HCT116 (cell line): Measurements from ENCODE around the gene NTN4. TPM values are rescaled to one million over a fixed set of nuclear protein-coding genes. Genes with fewer than 3 reads are reported as not detected.

Experiments
- ATAC-seq: fragments of 200-7000 bp; cut with Tn5 transposase; 2 replicates; pipeline ENCODE4 v1.9.1; 2020; ENCODE audit warnings: mild to moderate bottlenecking, moderate library complexity
- BruUV-seq: library from RNA; stranded (reverse); fragments of 400-500 nt; replicated peaks from 2 replicates; lab custom pipeline; 2021; lab: Mats Ljungman, UMichigan
- CTCF ChIA-PET: fragments of 300-600 bp; sonication (Branson Sonifier 250); formaldehyde crosslinking; loops from one replicate; lab custom pipeline; 2021; ENCODE audit warnings: antibody characterized with exemption; lab: Charles Lee
- POLR2A ChIA-PET: fragments of 300-600, 350-600 bp; sonication (Branson Sonifier 250); formaldehyde crosslinking; loops from one replicate; lab custom pipeline; 2021; ENCODE audit warnings: antibody characterized with exemption; lab: Charles Lee
- RAD21 ChIA-PET, 2 experiments: fragments of 300-600 bp; sonication (Branson Sonifier 250); formaldehyde crosslinking; loops; one replicate each; lab custom pipeline; 2023; ENCODE audit warnings: low total read pairs in 2 of 2; ENCODE audit not compliant: uncharacterized antibody in 2 of 2, unreplicated experiment in 2 of 2, low non-redundant PET in 1 of 2; lab: Charles Lee
- DNase-seq: peaks from one replicate; pipeline ENCODE4 v3.0.0-alpha.2; 2010; ENCODE audit warnings: low read depth, low spot score
- H2AFZ ChIP-seq: fragments of 200-600 bp; shearing (Covaris generic), sonication (generic); 2 replicates; pipeline ENCODE4 v1.6.1; 2017; ENCODE audit warnings: low read depth, mixed run types, mixed read lengths, antibody characterized with exemption, low read length; ENCODE audit not compliant: poor library complexity, severe bottlenecking
- H3K27ac ChIP-seq: 2 replicates; pipeline ENCODE4 v1.5.1; 2012; ENCODE audit warnings: low read depth, low read length
- H3K27me3 ChIP-seq: fragments of 200-600 bp; sonication (generic); 2 replicates; pipeline ENCODE4 v1.6.1; 2016; ENCODE audit warnings: mixed run types, low read length, mixed read lengths; ENCODE audit not compliant: insufficient read depth
- H3K36me3 ChIP-seq, 2 experiments: fragments of 200-500 bp in 1 of 2; fragments of 200-600 bp in 1 of 2; sonication (Bioruptor generic) in 1 of 2; sonication (generic) in 1 of 2; 2 replicates each; pipeline versions ENCODE4 v1.5.1 to v1.6.1; 2014 to 2016; ENCODE audit warnings: low read length in 2 of 2, inconsistent platforms in 1 of 2, mixed read lengths in 1 of 2, mixed run types in 1 of 2; ENCODE audit not compliant: insufficient read depth in 2 of 2, control insufficient read depth in 1 of 2
- H3K4me1 ChIP-seq, 2 experiments: fragments of 200-600 bp in 1 of 2; sonication (generic) in 1 of 2; 2 replicates each; pipeline versions ENCODE4 v1.5.1 to v1.6.1; 2012 to 2017; ENCODE audit warnings: low read length in 2 of 2, inconsistent platforms in 1 of 2, mild to moderate bottlenecking in 1 of 2, mixed read lengths in 1 of 2, mixed run types in 1 of 2, moderate library complexity in 1 of 2; ENCODE audit not compliant: insufficient read depth in 2 of 2, control insufficient read depth in 1 of 2
- H3K4me2 ChIP-seq: fragments of 200-600 bp; sonication (generic); 2 replicates; pipeline ENCODE4 v1.6.1; 2017; ENCODE audit warnings: mixed run types, low read length, mixed read lengths
- H3K4me3 ChIP-seq, 2 experiments: fragments of 200-600 bp in 1 of 2; sonication (generic) in 1 of 2; replicated peaks in 1 of 2; 2 replicates each; pipeline ENCODE4 v1.5.1; 2011 to 2016; ENCODE audit warnings: low read length in 2 of 2, control low read depth in 1 of 2, low read depth in 1 of 2, mild to moderate bottlenecking in 1 of 2, mixed read lengths in 1 of 2, mixed run types in 1 of 2
- H3K79me2 ChIP-seq: fragments of 200-600 bp; sonication (generic); 2 replicates; pipeline ENCODE4 v1.6.1; 2017; ENCODE audit warnings: mild to moderate bottlenecking, mixed run types, low read length, moderate library complexity, mixed read lengths; ENCODE audit not compliant: insufficient read depth
- H3K9ac ChIP-seq: fragments of 200-600 bp; sonication (generic); 2 replicates; pipeline ENCODE4 v1.6.1; 2016; ENCODE audit warnings: low read length, mixed read lengths
- H3K9me2 ChIP-seq: fragments of 200-600 bp; sonication (generic), shearing (Covaris generic); 2 replicates; pipeline ENCODE4 v1.6.1; 2017; ENCODE audit warnings: mixed run types, mild to moderate bottlenecking, moderate library complexity; ENCODE audit not compliant: insufficient read depth
- H3K9me3 ChIP-seq, 2 experiments: fragments of 200-500 bp in 1 of 2; fragments of 200-600 bp in 1 of 2; sonication (Bioruptor generic) in 1 of 2; sonication (generic) in 1 of 2; 2 replicates each; pipeline ENCODE4 v1.6.1; 2014 to 2017; ENCODE audit warnings: low read length in 2 of 2, mixed read lengths in 2 of 2, inconsistent platforms in 1 of 2, low read depth in 1 of 2, mild to moderate bottlenecking in 1 of 2, mixed run types in 1 of 2, moderate library complexity in 1 of 2; ENCODE audit not compliant: control insufficient read depth in 1 of 2, insufficient read depth in 1 of 2
- H4K20me1 ChIP-seq: fragments of 200-600 bp; sonication (generic), shearing (Covaris generic); 2 replicates; pipeline ENCODE4 v1.6.1; 2017; ENCODE audit warnings: mixed run types, mild to moderate bottlenecking, moderate library complexity; ENCODE audit not compliant: insufficient read depth
- ATF3 ChIP-seq: IDR thresholded peaks from 2 replicates; pipeline ENCODE4 v1.6.1; 2012
- CEBPB ChIP-seq: IDR thresholded peaks from 2 replicates; pipeline ENCODE4 v1.6.1; 2012; ENCODE audit warnings: low read depth
- EZH2 ChIP-seq: fragments of 200-600 bp; sonication (generic); IDR thresholded peaks from 2 replicates; pipeline ENCODE4 v1.6.1; 2017; ENCODE audit warnings: antibody characterized with exemption, mixed run types
- FOSL1 ChIP-seq: IDR thresholded peaks from 2 replicates; pipeline ENCODE4 v1.6.1; 2012; ENCODE audit warnings: low read depth
- POLR2AphosphoS5 ChIP-seq: IDR thresholded peaks from 2 replicates; pipeline ENCODE4 v1.6.1; 2011; ENCODE audit warnings: mild to moderate bottlenecking, low read depth, low read length, moderate library complexity
- RAD21 ChIP-seq: IDR thresholded peaks from 2 replicates; pipeline ENCODE4 v1.6.1; 2012; ENCODE audit warnings: low read depth, mild to moderate bottlenecking
- SRF ChIP-seq: IDR thresholded peaks from 2 replicates; pipeline ENCODE4 v1.6.1; 2012; ENCODE audit warnings: low read depth
- TCF7L2 ChIP-seq: IDR thresholded peaks from 2 replicates; pipeline ENCODE4 v1.7.0; 2011; ENCODE audit warnings: borderline replicate concordance, inconsistent platforms; ENCODE audit not compliant: insufficient read depth, insufficient read length; ENCODE audit errors: extremely low read depth
- YY1 ChIP-seq: IDR thresholded peaks from 2 replicates; pipeline ENCODE4 v1.6.1; 2011; ENCODE audit warnings: low read length, low read depth, moderate library complexity, mild to moderate bottlenecking; ENCODE audit not compliant: insufficient replicate concordance; ENCODE audit errors: extremely low read depth
- intact Hi-C: fragments of 100-400 bp; cut with micrococcal nuclease; formaldehyde crosslinking; loops from 2 replicates; pipeline ENCODE4 v1.10.0; 2022
- total RNA-seq: library from RNA; stranded (reverse); gene quantifications from one replicate; pipeline ENCODE4 v1.2.1, GENCODE V29; 2021; ENCODE audit not compliant: unreplicated experiment
- TF ChIP-seq, protein P1 (sequence below): IDR thresholded peaks from 2 replicates; pipeline ENCODE4 v1.6.1; 2011; ENCODE audit warnings: mild to moderate bottlenecking, low read length, moderate library complexity; ENCODE audit not compliant: insufficient replicate concordance; ENCODE audit errors: extremely low read depth

NTN4 gene
- total RNA-seq, 1 experiment from 2014 or later, result 4.3 TPM

DNA sequence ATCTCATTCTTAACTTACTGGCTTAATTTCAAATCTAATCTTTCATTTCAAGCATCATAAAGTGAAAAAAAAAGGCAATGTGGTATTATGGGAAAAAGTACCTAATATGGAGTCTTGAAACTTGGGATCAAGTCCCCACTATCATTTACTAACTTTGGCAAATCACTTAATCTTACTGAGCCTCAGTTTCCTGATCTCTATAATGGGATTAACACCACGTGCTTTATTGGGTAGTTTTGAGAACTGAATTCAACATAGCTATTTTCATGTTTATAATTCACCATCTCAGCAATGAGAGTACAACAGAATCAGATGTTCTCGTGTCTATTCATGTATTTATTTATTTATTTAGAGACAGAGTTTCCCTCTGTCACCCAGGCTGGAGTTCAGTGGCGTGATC, 78.3 kb downstream of the NTN4 start (continued):
- TF ChIP-seq TCF7L2 (no peak), ATF3 (no peak), POLR2AphosphoS5 (no peak), FOSL1 (no peak), RAD21 (no peak), SRF (no peak), EZH2 (no peak), CEBPB (no peak), YY1 (no peak)

DNA sequence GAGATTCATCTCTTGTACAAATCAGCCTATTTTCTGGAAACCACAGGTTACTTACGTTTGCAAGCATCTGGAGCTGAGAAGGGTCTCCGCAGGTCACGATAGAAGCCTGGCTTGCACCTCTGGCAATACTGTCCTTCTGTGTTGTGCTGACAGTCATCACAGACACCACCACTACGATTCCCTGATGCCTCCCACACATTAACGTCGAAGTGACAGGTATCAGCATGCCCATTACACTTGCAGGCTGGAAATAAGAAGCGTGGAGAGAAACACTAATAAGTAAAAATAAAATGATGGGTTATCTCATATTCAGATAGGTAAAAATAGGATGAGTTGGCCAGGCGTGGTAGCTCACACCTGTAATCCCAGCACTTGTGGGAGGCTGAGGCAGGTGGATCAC, 80.2 kb downstream of the NTN4 start:
- Histone ChIP-seq H3K4me2 (no peak overlapping the region), H2AFZ (no peak overlapping the region)
- TF ChIP-seq SRF, result no peak
- TF ChIP-seq, protein P1, sequence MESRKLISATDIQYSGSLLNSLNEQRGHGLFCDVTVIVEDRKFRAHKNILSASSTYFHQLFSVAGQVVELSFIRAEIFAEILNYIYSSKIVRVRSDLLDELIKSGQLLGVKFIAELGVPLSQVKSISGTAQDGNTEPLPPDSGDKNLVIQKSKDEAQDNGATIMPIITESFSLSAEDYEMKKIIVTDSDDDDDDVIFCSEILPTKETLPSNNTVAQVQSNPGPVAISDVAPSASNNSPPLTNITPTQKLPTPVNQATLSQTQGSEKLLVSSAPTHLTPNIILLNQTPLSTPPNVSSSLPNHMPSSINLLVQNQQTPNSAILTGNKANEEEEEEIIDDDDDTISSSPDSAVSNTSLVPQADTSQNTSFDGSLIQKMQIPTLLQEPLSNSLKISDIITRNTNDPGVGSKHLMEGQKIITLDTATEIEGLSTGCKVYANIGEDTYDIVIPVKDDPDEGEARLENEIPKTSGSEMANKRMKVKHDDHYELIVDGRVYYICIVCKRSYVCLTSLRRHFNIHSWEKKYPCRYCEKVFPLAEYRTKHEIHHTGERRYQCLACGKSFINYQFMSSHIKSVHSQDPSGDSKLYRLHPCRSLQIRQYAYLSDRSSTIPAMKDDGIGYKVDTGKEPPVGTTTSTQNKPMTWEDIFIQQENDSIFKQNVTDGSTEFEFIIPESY, result no peak
- TF ChIP-seq, all 23 proteins: peak for 0
- BruUV-seq, result no TSS peak
- no peak overlapping the region for H3K27ac ChIP-seq
- H3K4me1 ChIP-seq, result no peaks in the 10 kb centered on the region
- no peaks in the 10 kb centered on the region for H3K9me2 ChIP-seq
- intact Hi-C loops, result no loop called here
- DNase-seq (no peak), ATAC-seq (no peak)
- no peaks in the 10 kb centered on the region for H3K9me3 ChIP-seq
- POLR2A ChIA-PET, result no interaction called here
- H3K36me3 ChIP-seq, result no peaks in the 10 kb centered on the region
- H3K79me2 ChIP-seq, result no peaks in the 10 kb centered on the region
- no peaks in the 10 kb centered on the region for H3K27me3 ChIP-seq
- H4K20me1 ChIP-seq, result no peaks in the 10 kb centered on the region
- no peak overlapping the region for H3K4me3 ChIP-seq
- RAD21 ChIA-PET, result no interaction called here
- H3K9ac ChIP-seq, result no peak overlapping the region
- CTCF ChIA-PET, result no interaction called here
